Daoy (cell line): Measurements from ENCODE around the gene IQGAP2. TPM values are rescaled to one million over a fixed set of nuclear protein-coding genes. Genes with fewer than 3 reads are reported as not detected.

Experiments
- DNase-seq: peaks from one replicate; pipeline ENCODE4 v3.0.0-alpha.2; 2015; ENCODE audit warnings: low read depth
- total RNA-seq: library from RNA; depleted of rRNA; stranded (reverse); fragments of >200 nt; shearing (Covaris generic); gene quantifications from 2 replicates; pipeline ENCODE4 v1.2.3, GENCODE V29; 2014; rRNA removed

The IQGAP2 gene
- total RNA-seq, 1 experiment from 2014 or later: 6.9 TPM

DNA sequence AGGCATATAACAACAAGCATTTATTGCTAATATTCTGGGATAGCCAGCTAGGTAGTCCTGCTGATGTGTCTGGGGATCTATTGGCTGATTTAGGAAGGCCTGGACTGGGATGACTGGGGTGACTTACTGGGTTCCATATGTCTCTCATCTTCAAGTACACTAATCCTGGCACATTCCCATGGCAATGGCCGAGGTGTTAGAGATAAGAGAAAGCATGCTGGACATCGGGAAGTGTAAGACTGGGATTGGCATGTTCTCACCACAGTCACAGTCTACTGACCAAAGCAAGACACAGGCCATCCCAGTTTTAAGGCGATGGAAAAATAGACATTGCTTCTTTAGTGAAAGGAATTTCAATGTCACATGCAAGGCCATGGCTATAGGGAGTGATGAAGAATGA lies 342.6 kb downstream of the IQGAP2 start:
- DNase-seq: no peak

DNA sequence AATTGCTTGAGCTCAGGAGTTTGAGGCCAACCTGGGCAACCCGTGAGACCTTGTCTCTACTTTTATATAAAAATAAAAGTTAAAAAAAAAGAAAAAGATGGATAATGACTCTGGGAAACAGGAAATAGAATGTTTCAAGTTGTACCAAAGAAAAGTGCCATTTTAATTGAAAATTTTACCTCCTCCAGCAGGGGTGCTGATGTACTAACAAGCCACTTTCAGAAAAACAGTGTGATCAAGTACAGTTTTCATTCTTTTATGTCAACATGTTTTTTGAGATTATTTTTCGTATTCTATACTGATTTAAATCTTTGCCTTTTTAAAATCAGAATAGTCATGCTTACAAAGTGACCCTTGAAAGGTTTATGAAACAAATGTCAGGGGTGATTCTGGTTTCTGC lies 343.6 kb downstream of the IQGAP2 start:
- DNase-seq: no peak

DNA sequence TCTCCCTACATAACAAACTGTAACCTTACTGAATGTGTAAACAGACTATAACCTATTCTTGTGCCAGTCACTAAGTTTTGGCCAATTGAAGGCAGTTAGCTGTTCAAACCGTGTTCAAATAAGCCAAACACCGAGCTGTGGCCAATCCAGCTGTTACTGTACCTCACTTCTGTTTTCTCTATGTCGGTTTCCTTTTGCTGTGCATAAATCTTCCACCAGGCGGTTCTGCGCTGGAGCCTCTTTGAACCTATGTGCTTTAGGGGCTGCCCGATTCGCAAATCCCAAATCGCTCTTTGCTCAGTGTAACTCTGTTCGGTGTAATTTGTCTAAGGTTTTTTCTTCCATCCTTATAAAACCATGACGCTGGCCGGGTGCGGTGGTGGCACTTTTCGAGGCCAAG lies 344.6 kb downstream of the IQGAP2 start:
- no peak for DNase-seq

DNA sequence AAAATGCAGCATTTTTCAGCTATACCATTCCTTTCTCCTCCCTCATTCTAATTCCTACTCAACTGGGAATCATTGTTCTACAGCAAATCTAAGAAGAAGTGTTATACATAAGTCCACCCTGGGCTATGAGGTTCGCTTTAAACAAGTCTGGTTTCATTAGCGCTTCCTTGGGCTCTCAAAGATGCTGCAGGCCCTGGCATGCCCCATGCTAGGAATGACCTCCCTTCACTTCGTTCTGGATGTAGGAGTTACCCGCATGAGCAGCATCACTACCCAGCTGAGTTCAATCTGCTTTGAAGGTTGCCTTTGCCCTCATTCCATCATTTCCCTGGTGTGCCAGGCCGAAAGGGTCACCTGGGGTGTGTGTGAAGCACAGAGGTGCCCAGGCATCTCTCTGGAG lies 348.2 kb downstream of the IQGAP2 start:
- DNase-seq: no peak

DNA sequence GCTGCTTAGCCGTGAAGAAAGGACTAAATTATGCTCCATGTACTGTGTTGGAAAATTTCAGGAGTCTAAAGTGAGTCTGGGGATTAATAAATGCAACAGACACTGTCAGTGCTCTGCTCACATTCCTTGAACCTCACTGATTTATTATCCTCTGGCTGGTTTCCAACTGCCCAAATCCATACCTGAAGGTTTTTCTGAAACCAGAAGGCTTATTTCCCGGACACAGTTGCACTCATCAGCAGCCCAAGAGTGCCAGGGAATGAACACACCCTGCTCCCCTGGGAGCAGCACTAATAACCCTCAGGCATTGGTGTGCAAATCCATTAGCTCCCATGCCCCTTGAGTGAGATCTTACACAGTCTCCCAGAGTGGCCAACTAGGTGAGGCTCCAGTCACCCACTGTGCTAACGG lies 351.6 kb downstream of the IQGAP2 start:
- DNase-seq: no peak

DNA sequence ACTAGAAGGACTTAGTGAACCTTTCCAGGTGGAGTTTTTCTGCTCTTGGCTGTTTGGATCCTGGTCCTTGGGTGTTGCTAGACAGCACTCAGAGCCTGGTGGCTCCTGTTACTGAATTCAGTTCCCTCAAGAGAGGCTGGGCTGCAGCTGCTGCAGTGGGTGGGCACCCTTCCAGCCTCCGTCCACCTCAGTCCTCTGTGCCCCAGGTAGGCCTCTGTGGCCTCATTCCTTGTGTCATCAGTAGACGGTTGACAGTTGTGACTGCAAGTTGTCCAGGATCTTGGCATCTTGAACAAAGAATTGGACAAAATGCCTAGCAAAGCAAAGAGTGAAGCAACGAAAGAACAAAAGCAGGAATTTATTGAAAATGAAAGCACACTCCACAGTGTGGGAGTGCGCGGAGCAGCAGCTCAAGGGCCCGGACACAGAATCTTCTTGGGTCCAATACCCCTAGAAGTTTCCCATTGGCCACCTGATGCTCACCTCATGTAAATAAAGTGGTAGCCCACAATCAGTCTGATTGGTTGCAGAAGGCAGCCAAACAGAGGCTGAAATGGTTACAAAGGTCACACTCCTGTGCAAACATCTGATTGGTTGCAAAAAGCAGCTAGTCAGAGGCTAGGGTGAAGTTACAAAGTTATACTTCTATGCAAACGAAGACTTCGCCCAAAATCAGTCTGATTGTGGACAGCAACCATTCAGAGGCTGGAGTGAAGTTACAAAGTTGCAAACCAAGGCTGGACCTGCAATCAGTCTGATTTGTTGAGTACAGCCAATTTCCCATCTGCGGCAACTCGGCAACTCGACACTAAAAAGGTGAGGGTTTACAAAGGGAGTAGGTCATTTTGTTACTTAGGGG lies 352.9 kb downstream of the IQGAP2 start:
- no peak for DNase-seq

DNA sequence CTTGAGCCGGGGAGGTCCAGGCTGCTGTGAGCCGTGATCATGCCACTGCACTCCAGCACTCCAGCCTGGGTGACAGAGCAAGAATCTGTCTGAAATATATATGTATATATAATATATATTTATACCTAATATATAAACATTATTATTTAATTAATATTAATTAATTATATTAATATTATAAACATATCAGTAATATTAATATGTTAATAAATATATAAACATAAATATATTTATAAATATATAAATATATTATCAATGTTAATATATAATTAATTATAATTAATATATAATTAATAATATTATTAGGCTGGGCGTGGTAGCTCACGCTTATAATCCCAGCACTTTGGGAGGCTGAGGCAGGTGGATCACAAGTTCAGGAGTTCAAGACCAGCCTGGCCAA lies 354.0 kb downstream of the IQGAP2 start:
- DNase-seq: no peak

Other genes starting within 250 kb of the IQGAP2 start
- 0.39 and 1.5 TPM in 2 replicates for gene F2RL2, start 220.1 kb downstream of the IQGAP2 start, total RNA-seq